ENCODE data around the gene PNPT1. TPM values are rescaled to one million over a fixed set of nuclear protein-coding genes. Genes with fewer than 3 reads are reported as not detected.

Gene PNPT1
- polyA plus RNA-seq, 1 donor from 2014 or later, result 23.4 TPM

DNA sequence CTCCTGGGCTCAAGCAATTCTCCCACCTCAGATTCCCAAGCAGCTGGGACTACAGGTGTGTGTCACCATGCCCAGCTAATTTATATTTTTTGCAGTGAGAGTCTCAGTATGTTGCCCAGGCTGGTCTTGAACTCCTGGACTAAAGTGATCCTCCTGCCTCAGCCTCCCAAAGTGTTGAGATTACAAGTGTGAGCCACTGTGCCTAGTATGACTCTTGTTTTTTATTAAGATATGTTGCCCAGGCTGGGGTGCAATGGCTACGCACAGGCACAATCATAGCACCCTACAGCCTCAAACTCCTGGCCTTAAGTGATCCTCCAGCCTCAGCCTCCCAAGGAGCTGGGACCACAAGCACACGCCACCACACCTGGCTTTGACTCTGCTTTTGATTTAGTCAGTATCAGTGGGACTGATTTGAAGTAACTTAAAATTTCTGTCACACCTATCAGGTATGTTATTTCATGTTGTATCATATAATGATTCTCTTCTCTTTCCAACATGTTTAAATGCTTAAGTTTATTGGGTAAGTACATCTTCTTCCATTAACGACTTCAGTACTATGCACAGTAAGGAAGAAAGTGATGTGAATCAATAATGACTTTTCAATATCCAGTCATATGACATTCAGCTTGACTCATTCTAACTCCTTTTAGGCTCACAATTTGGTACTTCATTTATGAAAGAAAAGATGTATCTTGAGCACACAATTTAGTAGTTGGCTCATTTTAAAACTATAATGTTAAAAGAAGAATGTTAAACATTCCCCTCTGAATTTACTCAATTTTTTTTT lies 82.5 kb downstream of the PNPT1 start:
- Histone ChIP-seq H3K9me2 (ENCODE audit: insufficient read depth, low read length) (no peaks in the 10 kb centered on the region), H4K20me1 (ENCODE audit: insufficient read depth) (no peaks in the 10 kb centered on the region), H3K36me3 (ENCODE audit: insufficient read depth, low read length) (peaks cover 8% of the 10 kb centered on the region), H3K4me2 (ENCODE audit: low read length) (no peak overlapping the region), H3K27me3 (ENCODE audit: insufficient read depth, low read depth, low read length) (no peaks in the 10 kb centered on the region), H3K4me3 (ENCODE audit: low read length) (no peak overlapping the region), H3F3A (ENCODE audit: insufficient read depth, low read length, poor library complexity, severe bottlenecking) (no peaks in the 10 kb centered on the region), H3K27ac (ENCODE audit: low read length) (no peak overlapping the region), H3K9ac (ENCODE audit: low read length) (no peak overlapping the region), H2AFZ (ENCODE audit: low read depth, low read length) (no peak overlapping the region), H3K9me3 (ENCODE audit: low read length) (no peaks in the 10 kb centered on the region), H3K79me2 (replicated peaks; ENCODE audit: insufficient read depth, low read length) (peaks cover 59% of the 10 kb centered on the region)
- TF ChIP-seq EP300 (conservative IDR thresholded peaks at IDR 0.05; ENCODE audit: poor library complexity, severe bottlenecking), result no peak
- no peak for TF ChIP-seq POLR2AphosphoS5 (IDR thresholded peaks at IDR 0.05)
- no peak for TF ChIP-seq RAD21 (conservative IDR thresholded peaks at IDR 0.05)
- TF ChIP-seq TAF1 (IDR thresholded peaks at IDR 0.05; ENCODE audit: low read depth), result no peak
- TF ChIP-seq, protein P1, sequence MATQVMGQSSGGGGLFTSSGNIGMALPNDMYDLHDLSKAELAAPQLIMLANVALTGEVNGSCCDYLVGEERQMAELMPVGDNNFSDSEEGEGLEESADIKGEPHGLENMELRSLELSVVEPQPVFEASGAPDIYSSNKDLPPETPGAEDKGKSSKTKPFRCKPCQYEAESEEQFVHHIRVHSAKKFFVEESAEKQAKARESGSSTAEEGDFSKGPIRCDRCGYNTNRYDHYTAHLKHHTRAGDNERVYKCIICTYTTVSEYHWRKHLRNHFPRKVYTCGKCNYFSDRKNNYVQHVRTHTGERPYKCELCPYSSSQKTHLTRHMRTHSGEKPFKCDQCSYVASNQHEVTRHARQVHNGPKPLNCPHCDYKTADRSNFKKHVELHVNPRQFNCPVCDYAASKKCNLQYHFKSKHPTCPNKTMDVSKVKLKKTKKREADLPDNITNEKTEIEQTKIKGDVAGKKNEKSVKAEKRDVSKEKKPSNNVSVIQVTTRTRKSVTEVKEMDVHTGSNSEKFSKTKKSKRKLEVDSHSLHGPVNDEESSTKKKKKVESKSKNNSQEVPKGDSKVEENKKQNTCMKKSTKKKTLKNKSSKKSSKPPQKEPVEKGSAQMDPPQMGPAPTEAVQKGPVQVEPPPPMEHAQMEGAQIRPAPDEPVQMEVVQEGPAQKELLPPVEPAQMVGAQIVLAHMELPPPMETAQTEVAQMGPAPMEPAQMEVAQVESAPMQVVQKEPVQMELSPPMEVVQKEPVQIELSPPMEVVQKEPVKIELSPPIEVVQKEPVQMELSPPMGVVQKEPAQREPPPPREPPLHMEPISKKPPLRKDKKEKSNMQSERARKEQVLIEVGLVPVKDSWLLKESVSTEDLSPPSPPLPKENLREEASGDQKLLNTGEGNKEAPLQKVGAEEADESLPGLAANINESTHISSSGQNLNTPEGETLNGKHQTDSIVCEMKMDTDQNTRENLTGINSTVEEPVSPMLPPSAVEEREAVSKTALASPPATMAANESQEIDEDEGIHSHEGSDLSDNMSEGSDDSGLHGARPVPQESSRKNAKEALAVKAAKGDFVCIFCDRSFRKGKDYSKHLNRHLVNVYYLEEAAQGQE (IDR thresholded peaks at IDR 0.05; ENCODE audit: borderline replicate concordance), result no peak
- TF ChIP-seq, protein P2, sequence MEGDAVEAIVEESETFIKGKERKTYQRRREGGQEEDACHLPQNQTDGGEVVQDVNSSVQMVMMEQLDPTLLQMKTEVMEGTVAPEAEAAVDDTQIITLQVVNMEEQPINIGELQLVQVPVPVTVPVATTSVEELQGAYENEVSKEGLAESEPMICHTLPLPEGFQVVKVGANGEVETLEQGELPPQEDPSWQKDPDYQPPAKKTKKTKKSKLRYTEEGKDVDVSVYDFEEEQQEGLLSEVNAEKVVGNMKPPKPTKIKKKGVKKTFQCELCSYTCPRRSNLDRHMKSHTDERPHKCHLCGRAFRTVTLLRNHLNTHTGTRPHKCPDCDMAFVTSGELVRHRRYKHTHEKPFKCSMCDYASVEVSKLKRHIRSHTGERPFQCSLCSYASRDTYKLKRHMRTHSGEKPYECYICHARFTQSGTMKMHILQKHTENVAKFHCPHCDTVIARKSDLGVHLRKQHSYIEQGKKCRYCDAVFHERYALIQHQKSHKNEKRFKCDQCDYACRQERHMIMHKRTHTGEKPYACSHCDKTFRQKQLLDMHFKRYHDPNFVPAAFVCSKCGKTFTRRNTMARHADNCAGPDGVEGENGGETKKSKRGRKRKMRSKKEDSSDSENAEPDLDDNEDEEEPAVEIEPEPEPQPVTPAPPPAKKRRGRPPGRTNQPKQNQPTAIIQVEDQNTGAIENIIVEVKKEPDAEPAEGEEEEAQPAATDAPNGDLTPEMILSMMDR (IDR thresholded peaks at IDR 0.05; ENCODE audit: poor library complexity, severe bottlenecking), result no peak
- no peak for TF ChIP-seq MXI1 (conservative IDR thresholded peaks at IDR 0.05; ENCODE audit: poor library complexity, severe bottlenecking)
- no peak for TF ChIP-seq EZH2 (IDR thresholded peaks at IDR 0.05; ENCODE audit: borderline replicate concordance, insufficient read depth, low read length, poor library complexity, severe bottlenecking)
- TF ChIP-seq SMC3 (conservative IDR thresholded peaks at IDR 0.05; ENCODE audit: poor library complexity), result no peak

DNA sequence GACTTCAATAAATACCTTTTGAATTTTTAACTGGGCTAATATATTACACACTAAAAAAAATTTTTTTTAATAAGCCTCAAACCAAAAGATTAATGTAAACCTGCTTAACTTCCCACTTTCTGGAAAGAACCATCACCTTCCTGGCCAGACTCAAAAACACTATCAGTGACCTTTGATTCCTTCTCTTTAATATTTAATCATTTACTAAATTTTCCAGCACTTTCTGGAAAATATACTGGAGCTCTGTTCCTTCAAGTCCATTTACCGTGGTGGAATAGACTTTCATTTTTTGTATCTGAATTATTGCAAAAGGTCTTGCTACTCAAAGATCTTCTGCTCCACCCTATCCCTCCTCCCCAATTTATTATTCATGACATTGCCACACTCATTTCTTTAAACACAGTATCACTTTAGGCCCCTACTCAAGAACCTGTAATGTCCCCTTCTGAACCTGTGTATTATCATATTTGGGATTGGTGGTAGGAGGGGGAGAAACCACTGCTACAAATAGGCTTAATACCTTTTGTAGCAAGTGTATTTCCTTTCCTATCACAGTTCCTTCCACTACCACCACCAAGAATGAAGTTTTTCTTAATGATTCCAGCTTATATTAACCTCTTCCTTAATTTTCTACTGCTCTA lies 83.6 kb downstream of the PNPT1 start:
- H3K9me3 ChIP-seq (ENCODE audit: low read length), result no peaks in the 10 kb centered on the region
- no peak overlapping the region for H2AFZ ChIP-seq (ENCODE audit: low read depth, low read length)
- no peak overlapping the region for H3K9ac ChIP-seq (ENCODE audit: low read length)
- H3K27me3 ChIP-seq (ENCODE audit: insufficient read depth, low read depth, low read length), result no peaks in the 10 kb centered on the region
- no peak for TF ChIP-seq SMC3 (conservative IDR thresholded peaks at IDR 0.05; ENCODE audit: poor library complexity)
- TF ChIP-seq, protein P2 (IDR thresholded peaks at IDR 0.05; ENCODE audit: poor library complexity, severe bottlenecking), result no peak
- peaks cover 57% of the 10 kb centered on the region for H3K79me2 ChIP-seq (replicated peaks; ENCODE audit: insufficient read depth, low read length)
- H3K27ac ChIP-seq (ENCODE audit: low read length), result no peak overlapping the region
- no peaks in the 10 kb centered on the region for H3K9me2 ChIP-seq (ENCODE audit: insufficient read depth, low read length)
- H4K20me1 ChIP-seq (ENCODE audit: insufficient read depth), result no peaks in the 10 kb centered on the region
- H3K36me3 ChIP-seq (ENCODE audit: insufficient read depth, low read length), result peaks cover 8% of the 10 kb centered on the region
- H3F3A ChIP-seq (ENCODE audit: insufficient read depth, low read length, poor library complexity, severe bottlenecking), result no peaks in the 10 kb centered on the region
- no peak overlapping the region for H3K4me3 ChIP-seq (ENCODE audit: low read length)
- no peak overlapping the region for H3K4me2 ChIP-seq (ENCODE audit: low read length)
